EH (cell line): ENCODE data around the gene PLXNA2.

Experiments used
- DNase-seq: peaks from one replicate; pipeline ENCODE4 v3.0.0-alpha.2; 2015; ENCODE audit warnings: low read depth

The PLXNA2 gene

GRCh38 chr1:208024406-208024805, 219.8 kb downstream of the PLXNA2 start:
- DNase-seq = peak; percentile 37

GRCh38 chr1:208019257-208019656, 224.9 kb downstream of the PLXNA2 start:
- DNase-seq = no peak

- DNase-seq = no peak
Measured at GRCh38 chr1:208015255-208015654, 228.9 kb downstream of the PLXNA2 start.

- DNase-seq = no peak
Measured at GRCh38 chr1:208013210-208013609, 231.0 kb downstream of the PLXNA2 start.

- DNase-seq = no peak
Measured at GRCh38 chr1:208012721-208013120, 231.5 kb downstream of the PLXNA2 start.

- DNase-seq = no peak
Measured at GRCh38 chr1:208010487-208011071, 233.6 kb downstream of the PLXNA2 start.

GRCh38 chr1:208009706-208010444, 234.3 kb downstream of the PLXNA2 start:
- DNase-seq = no peak

GRCh38 chr1:208009303-208009702, 234.9 kb downstream of the PLXNA2 start:
- DNase-seq = no peak

- DNase-seq = no peak
Measured at GRCh38 chr1:208008534-208008933, 235.7 kb downstream of the PLXNA2 start.

GRCh38 chr1:208007938-208008342, 236.2 kb downstream of the PLXNA2 start:
- DNase-seq = peak; percentile 81

- no peak for DNase-seq
Measured at GRCh38 chr1:208007319-208007937, 236.8 kb downstream of the PLXNA2 start.

- DNase-seq = no peak
Measured at GRCh38 chr1:208006258-208006920, 237.8 kb downstream of the PLXNA2 start.

GRCh38 chr1:208004851-208005250, 239.3 kb downstream of the PLXNA2 start:
- DNase-seq = peak; percentile 73

- no peak for DNase-seq
Measured at GRCh38 chr1:208003241-208003640, 240.9 kb downstream of the PLXNA2 start.

- no peak for DNase-seq
Measured at GRCh38 chr1:208002672-208003071, 241.5 kb downstream of the PLXNA2 start.

GRCh38 chr1:208002078-208002477, 242.1 kb downstream of the PLXNA2 start:
- DNase-seq = no peak

GRCh38 chr1:208000504-208000903, 243.7 kb downstream of the PLXNA2 start:
- DNase-seq = no peak

- no peak for DNase-seq
Measured at GRCh38 chr1:207999972-208000371, 244.2 kb downstream of the PLXNA2 start.

- DNase-seq = no peak
Measured at GRCh38 chr1:207999274-207999915, 244.8 kb downstream of the PLXNA2 start.

- DNase-seq = no peak
Measured at GRCh38 chr1:207998691-207999090, 245.5 kb downstream of the PLXNA2 start.

GRCh38 chr1:207997486-207998268, 246.5 kb downstream of the PLXNA2 start:
- peak; percentile 78 for DNase-seq
